SU-DHL-6 (cell line): ENCODE data around the gene MMAB.
"Not testable (repeated sequence)": the region's sequence is repeated elsewhere in the genome, so short reads cannot be mapped to it uniquely, and the experiment has no call there.

ENCODE experiments used
- H2AFZ ChIP-seq: fragments of 200-600 bp; sonication (generic); 2 replicates; pipeline ENCODE4 v1.6.1; 2014; ENCODE audit warnings: low read depth, mild to moderate bottlenecking, moderate library complexity, mixed read lengths, antibody characterized with exemption, low read length; ENCODE audit not compliant: severe bottlenecking
- H3F3A ChIP-seq: fragments of 200-600 bp; shearing (Covaris generic); 2 replicates; pipeline ENCODE4 v1.6.0; 2016; ENCODE audit warnings: antibody characterized with exemption, mild to moderate bottlenecking; ENCODE audit not compliant: insufficient read depth
- H3K27ac ChIP-seq: fragments of 200-600 bp; sonication (generic); 2 replicates; pipeline ENCODE4 v1.5.1; 2016; ENCODE audit warnings: low read depth, mild to moderate bottlenecking, low read length, moderate library complexity, mixed read lengths
- H3K27me3 ChIP-seq: fragments of 200-600 bp; sonication (generic), shearing (Covaris generic); 2 replicates; pipeline ENCODE4 v1.6.0; 2014; ENCODE audit warnings: mild to moderate bottlenecking, low read length
- H3K36me3 ChIP-seq: fragments of 200-600 bp; sonication (generic); 2 replicates; pipeline ENCODE4 v1.6.1; 2014; ENCODE audit warnings: mild to moderate bottlenecking, low read length, mixed read lengths
- H3K4me2 ChIP-seq: fragments of 300-600, 200-600 bp; shearing (Covaris generic), sonication (generic); 2 replicates; pipeline ENCODE4 v1.6.0; 2014; ENCODE audit warnings: low read length, low read depth, mild to moderate bottlenecking; ENCODE audit not compliant: poor library complexity, severe bottlenecking
- H3K4me3 ChIP-seq: fragments of 200-600 bp; sonication (generic); 2 replicates; pipeline ENCODE4 v1.5.1; 2014; ENCODE audit warnings: antibody characterized with exemption, low read length, mild to moderate bottlenecking, mixed read lengths; ENCODE audit not compliant: insufficient read depth, poor library complexity, severe bottlenecking
- H3K79me2 ChIP-seq: fragments of 200-600 bp; sonication (generic); 2 replicates; pipeline ENCODE4 v1.6.1; 2014; ENCODE audit warnings: mild to moderate bottlenecking, low read length, moderate library complexity; ENCODE audit not compliant: insufficient read depth
- H3K9ac ChIP-seq: fragments of 200-600 bp; sonication (generic); 2 replicates; pipeline ENCODE4 v1.7.0; 2014; ENCODE audit warnings: mild to moderate bottlenecking, low read length
- H3K9me2 ChIP-seq: fragments of 200-600 bp; sonication (generic); replicated peaks from 2 replicates; pipeline ENCODE4 v1.6.1; 2014; ENCODE audit warnings: low read length; ENCODE audit not compliant: insufficient read depth
- H3K9me3 ChIP-seq: fragments of 200-600 bp; sonication (generic); 2 replicates; pipeline ENCODE4 v1.6.1; 2014; ENCODE audit warnings: low read length, mixed read lengths; ENCODE audit not compliant: insufficient read depth
- H4K20me1 ChIP-seq: fragments of 200-600 bp; sonication (generic); 2 replicates; pipeline ENCODE4 v1.6.1; 2014; ENCODE audit warnings: low read depth, mild to moderate bottlenecking, antibody characterized with exemption, low read length, moderate library complexity, mixed read lengths
- CTCF ChIP-seq: fragments of 200-600 bp; sonication (generic); IDR thresholded peaks from one replicate; pipeline ENCODE4 v1.5.1; 2017; ENCODE audit warnings: antibody characterized with exemption, mild to moderate bottlenecking, low read length, moderate library complexity; ENCODE audit not compliant: insufficient read depth, poor library complexity, severe bottlenecking
- EZH2phosphoT487 ChIP-seq: fragments of 200-600 bp; sonication (generic), shearing (Covaris generic); conservative IDR thresholded peaks from 2 replicates; pipeline ENCODE4 v1.6.1; 2018; ENCODE audit warnings: mild to moderate bottlenecking, antibody characterized with exemption, low read length, moderate library complexity, mixed read lengths

MMAB gene

GRCh38 chr12:109604132-109604585 is 30.9 kb upstream of the MMAB start:
- H4K20me1 ChIP-seq, result no peaks in the 10 kb centered on the region
- H3K79me2 ChIP-seq, result no peaks in the 10 kb centered on the region
- no peaks in the 10 kb centered on the region for H3F3A ChIP-seq
- no peak for TF ChIP-seq EZH2phosphoT487
- TF ChIP-seq CTCF, result no peak
- no peaks in the 10 kb centered on the region for H3K9me3 ChIP-seq
- H3K27ac ChIP-seq, result no peak overlapping the region
- no peak overlapping the region for H2AFZ ChIP-seq
- H3K27me3 ChIP-seq, result no peaks in the 10 kb centered on the region
- H3K4me3 ChIP-seq, result no peak overlapping the region
- H3K4me2 ChIP-seq, result no peak overlapping the region
- H3K9ac ChIP-seq, result no peak overlapping the region
- H3K9me2 ChIP-seq, result no peaks in the 10 kb centered on the region
- H3K36me3 ChIP-seq, result no peaks in the 10 kb centered on the region

- H3K27me3 ChIP-seq, H2AFZ ChIP-seq, H3K4me3 ChIP-seq, H3K9me2 ChIP-seq, H4K20me1 ChIP-seq, H3K79me2 ChIP-seq, H3K4me2 ChIP-seq, H3K9me3 ChIP-seq, H3K27ac ChIP-seq, H3K9ac ChIP-seq, H3F3A ChIP-seq, H3K36me3 ChIP-seq: not testable (repeated sequence)
Measured at GRCh38 chr12:109602132-109602531, 28.8 kb upstream of the MMAB start.

GRCh38 chr12:109601557-109601956 is 28.3 kb upstream of the MMAB start:
- Histone ChIP-seq H3K9ac (no peak overlapping the region), H3K4me2 (no peak overlapping the region), H3K79me2 (no peaks in the 10 kb centered on the region), H3K36me3 (no peaks in the 10 kb centered on the region), H3K4me3 (no peak overlapping the region), H3K9me2 (no peaks in the 10 kb centered on the region), H3F3A (no peaks in the 10 kb centered on the region), H3K27me3 (no peaks in the 10 kb centered on the region), H3K9me3 (no peaks in the 10 kb centered on the region), H4K20me1 (no peaks in the 10 kb centered on the region), H2AFZ (no peak overlapping the region), H3K27ac (no peak overlapping the region)
- TF ChIP-seq CTCF, result no peak
- TF ChIP-seq EZH2phosphoT487, result no peak

GRCh38 chr12:109600995-109601394 is 27.7 kb upstream of the MMAB start:
- Histone ChIP-seq H3K27me3 (no peaks in the 10 kb centered on the region), H3K4me2 (no peak overlapping the region), H3K9me2 (no peaks in the 10 kb centered on the region), H3K9ac (no peak overlapping the region), H3F3A (no peaks in the 10 kb centered on the region), H3K4me3 (no peak overlapping the region), H4K20me1 (no peaks in the 10 kb centered on the region), H3K27ac (no peak overlapping the region), H3K36me3 (no peaks in the 10 kb centered on the region), H3K9me3 (no peaks in the 10 kb centered on the region), H3K79me2 (no peaks in the 10 kb centered on the region), H2AFZ (no peak overlapping the region)
- no peak for TF ChIP-seq EZH2phosphoT487
- TF ChIP-seq CTCF, result no peak
